ENCODE data around the gene LCA5. TPM values are rescaled to one million over a fixed set of nuclear protein-coding genes. Genes with fewer than 3 reads are reported as not detected.
"Not testable (repeated sequence)": the region's sequence is repeated elsewhere in the genome, so short reads cannot be mapped to it uniquely, and the experiment has no call there.

LCA5 gene
- total RNA-seq, 1 donor from 2014 or later, result 4.4 TPM

- Mint-ChIP-seq H3K27me3 (ENCODE audit: low read depth) (no peaks in the 10 kb centered on the region), H3K27ac (ENCODE audit: unreplicated experiment) (no peak overlapping the region), H3K9me3 (ENCODE audit: low read depth) (peaks cover 16% of the 10 kb centered on the region), H3K36me3 (ENCODE audit: low read depth) (no peaks in the 10 kb centered on the region), H3K4me3 (ENCODE audit: unreplicated experiment) (no peak overlapping the region), H3K4me1 (ENCODE audit: low read depth) (no peaks in the 10 kb centered on the region)
- no peak for DNase-seq (ENCODE audit: low spot score)
- TF ChIP-seq CTCF (IDR thresholded peaks at IDR 0.05), result no peak
Observed at GRCh38 chr6:79446006-79446405, 91.2 kb downstream of the LCA5 start.

- H3K4me3 Mint-ChIP-seq (ENCODE audit: unreplicated experiment); H3K27me3 Mint-ChIP-seq (ENCODE audit: low read depth); H3K27ac Mint-ChIP-seq (ENCODE audit: unreplicated experiment); H3K4me1 Mint-ChIP-seq (ENCODE audit: low read depth); H3K36me3 Mint-ChIP-seq (ENCODE audit: low read depth); DNase-seq (ENCODE audit: low spot score): not testable (repeated sequence)
- peaks cover 20% of the 10 kb centered on the region for H3K9me3 Mint-ChIP-seq (ENCODE audit: low read depth)
Observed at GRCh38 chr6:79443876-79444275, 93.4 kb downstream of the LCA5 start.

GRCh38 chr6:79441192-79441591 lies 96.0 kb downstream of the LCA5 start:
- Mint-ChIP-seq H3K36me3 (ENCODE audit: low read depth) (no peaks in the 10 kb centered on the region), H3K9me3 (ENCODE audit: low read depth) (peaks cover 20% of the 10 kb centered on the region), H3K4me1 (ENCODE audit: low read depth) (peaks cover 12% of the 10 kb centered on the region), H3K27ac (ENCODE audit: unreplicated experiment) (no peak overlapping the region), H3K27me3 (ENCODE audit: low read depth) (no peaks in the 10 kb centered on the region), H3K4me3 (ENCODE audit: unreplicated experiment) (no peak overlapping the region)
- no peak for TF ChIP-seq CTCF (IDR thresholded peaks at IDR 0.05)
- DNase-seq (ENCODE audit: low spot score), result no peak

GRCh38 chr6:79440598-79440997 lies 96.6 kb downstream of the LCA5 start:
- TF ChIP-seq CTCF (IDR thresholded peaks at IDR 0.05), result peak; percentile 25
- Mint-ChIP-seq H3K36me3 (ENCODE audit: low read depth) (no peaks in the 10 kb centered on the region), H3K27me3 (ENCODE audit: low read depth) (no peaks in the 10 kb centered on the region), H3K27ac (ENCODE audit: unreplicated experiment) (no peak overlapping the region), H3K4me3 (ENCODE audit: unreplicated experiment) (no peak overlapping the region), H3K4me1 (ENCODE audit: low read depth) (peaks cover 12% of the 10 kb centered on the region), H3K9me3 (ENCODE audit: low read depth) (peaks cover 15% of the 10 kb centered on the region)
- DNase-seq (ENCODE audit: low spot score), result no peak

GRCh38 chr6:79438030-79438429 lies 99.2 kb downstream of the LCA5 start:
- H3K27ac Mint-ChIP-seq (ENCODE audit: unreplicated experiment), result peak overlapping the region; percentile 45
- TF ChIP-seq CTCF (IDR thresholded peaks at IDR 0.05), result no peak
- DNase-seq (ENCODE audit: low spot score), result no peak

GRCh38 chr6:79436241-79436640 lies 101.0 kb downstream of the LCA5 start:
- Mint-ChIP-seq H3K27ac (ENCODE audit: unreplicated experiment) (no peak overlapping the region), H3K27me3 (ENCODE audit: low read depth) (no peaks in the 10 kb centered on the region), H3K36me3 (ENCODE audit: low read depth) (no peaks in the 10 kb centered on the region), H3K4me1 (ENCODE audit: low read depth) (peaks cover 23% of the 10 kb centered on the region), H3K4me3 (ENCODE audit: unreplicated experiment) (no peak overlapping the region), H3K9me3 (ENCODE audit: low read depth) (peaks cover 4% of the 10 kb centered on the region)
- no peak for DNase-seq (ENCODE audit: low spot score)
- TF ChIP-seq CTCF (IDR thresholded peaks at IDR 0.05), result no peak

More at GRCh38 chr6:79438030-79438429, 99.2 kb downstream of the LCA5 start:
- H3K36me3 Mint-ChIP-seq (ENCODE audit: low read depth), result no peaks in the 10 kb centered on the region
- H3K27me3 Mint-ChIP-seq (ENCODE audit: low read depth), result no peaks in the 10 kb centered on the region
- H3K4me1 Mint-ChIP-seq (ENCODE audit: low read depth), result peaks cover 12% of the 10 kb centered on the region
- peaks cover 11% of the 10 kb centered on the region for H3K9me3 Mint-ChIP-seq (ENCODE audit: low read depth)
- no peak overlapping the region for H3K4me3 Mint-ChIP-seq (ENCODE audit: unreplicated experiment)
